GM12891 (cell line): ENCODE data around the gene CNNM2.

Source experiments
- PAX5 ChIP-seq: IDR thresholded peaks from 2 replicates; pipeline ENCODE4 v1.6.1; 2011; ENCODE audit warnings: low read length, moderate library complexity, mild to moderate bottlenecking; ENCODE audit not compliant: insufficient read depth, severe bottlenecking
- POLR2A ChIP-seq: IDR thresholded peaks from 2 replicates; pipeline ENCODE4 v1.6.1; 2011; ENCODE audit warnings: low read depth, low read length, control low read depth
- POLR2AphosphoS5 ChIP-seq: IDR thresholded peaks from 2 replicates; pipeline ENCODE4 v1.6.1; 2011; ENCODE audit warnings: low read depth, low read length, control low read depth
- POU2F2 ChIP-seq: IDR thresholded peaks from 2 replicates; pipeline ENCODE4 v1.6.1; 2011; ENCODE audit warnings: low read depth, mild to moderate bottlenecking, control low read depth, low read length, moderate library complexity
- SPI1 ChIP-seq: IDR thresholded peaks from 2 replicates; pipeline ENCODE4 v1.6.1; 2011; ENCODE audit warnings: low read depth, low read length, control low read depth
- TAF1 ChIP-seq: IDR thresholded peaks from 2 replicates; pipeline ENCODE4 v1.6.1; 2011; ENCODE audit warnings: low read depth, low read length, control low read depth

DNA sequence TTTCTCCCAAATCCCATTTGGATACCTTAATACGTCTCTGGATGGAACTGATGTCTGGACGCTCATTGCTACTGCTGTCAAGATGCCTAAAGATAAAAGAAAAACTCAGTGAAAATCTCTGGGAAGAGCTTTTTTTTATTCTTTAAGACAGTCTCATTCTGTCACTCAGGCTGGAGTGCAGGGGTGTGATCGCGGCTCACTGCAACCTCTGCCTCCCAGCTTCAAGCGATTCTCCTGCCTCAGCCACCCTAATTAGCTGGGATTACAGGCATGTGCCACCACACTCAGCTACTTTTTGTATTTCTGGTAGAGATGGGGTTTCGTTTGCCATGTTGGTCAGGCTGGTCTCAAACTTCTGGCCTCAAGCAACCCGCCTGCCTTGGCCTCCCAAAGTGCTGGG, 172.8 kb downstream of the CNNM2 start:
- TF ChIP-seq POLR2A (no peak), TAF1 (no peak), POLR2AphosphoS5 (no peak), SPI1 (no peak), POU2F2 (no peak), PAX5 (no peak)
